Osteoblast (primary cell): ENCODE results near the gene AP1G2. TPM values are rescaled to one million over a fixed set of nuclear protein-coding genes. Genes with fewer than 3 reads are reported as not detected.
A peak's percentile ranks its signal among the peaks of the same experiment; 100 is the strongest.

Source experiments
- DNase-seq: peaks from one replicate; pipeline ENCODE4 v3.0.0; 2011; ENCODE audit warnings: low spot score, mixed read lengths; ENCODE audit not compliant: insufficient read length; ENCODE audit errors: missing footprints
- H2AFZ ChIP-seq: 2 replicates; pipeline ENCODE4 v1.6.0; 2011; ENCODE audit warnings: mild to moderate bottlenecking, low read length
- H3K27ac ChIP-seq: 2 replicates; pipeline ENCODE4 v1.5.1; 2011; ENCODE audit warnings: mild to moderate bottlenecking, low read depth, low read length, moderate library complexity
- H3K27me3 ChIP-seq: 2 replicates; pipeline ENCODE4 v1.6.0; 2012; ENCODE audit warnings: mild to moderate bottlenecking, control low read depth, inconsistent platforms, low read length, moderate library complexity; ENCODE audit not compliant: insufficient read depth
- H3K36me3 ChIP-seq: 2 replicates; pipeline ENCODE4 v1.5.1; 2011; ENCODE audit warnings: mild to moderate bottlenecking, low read length, control low read depth, moderate library complexity; ENCODE audit not compliant: insufficient read depth
- H3K4me1 ChIP-seq: 2 replicates; pipeline ENCODE4 v1.5.1; 2011; ENCODE audit warnings: mild to moderate bottlenecking, low read length, control low read depth, moderate library complexity; ENCODE audit not compliant: insufficient read depth
- H3K4me2 ChIP-seq: 2 replicates; pipeline ENCODE4 v1.6.0; 2011; ENCODE audit warnings: mild to moderate bottlenecking, low read length; ENCODE audit not compliant: insufficient read depth
- H3K4me3 ChIP-seq: fragments of 200-600 bp; sonication (generic); 3 replicates; pipeline ENCODE4 v1.5.1; 2012; ENCODE audit warnings: mild to moderate bottlenecking, low read length, inconsistent platforms; ENCODE audit not compliant: insufficient read depth
- H3K79me2 ChIP-seq: 2 replicates; pipeline ENCODE4 v1.6.0; 2012; ENCODE audit warnings: mild to moderate bottlenecking, low read length, control low read depth, inconsistent platforms; ENCODE audit not compliant: insufficient read depth
- H3K9me3 ChIP-seq: 2 replicates; pipeline ENCODE4 v1.5.1; 2011; ENCODE audit warnings: low read depth, low read length, control low read depth
- H4K20me1 ChIP-seq: 2 replicates; pipeline ENCODE4 v1.6.0; 2012; ENCODE audit warnings: mild to moderate bottlenecking, low read length, control low read depth; ENCODE audit not compliant: insufficient read depth
- total RNA-seq: library from RNA; depleted of rRNA; stranded (reverse); fragments of >200 nt; gene quantifications from 2 replicates; pipeline ENCODE4 v1.2.3, GENCODE V29; 2012
- TF ChIP-seq, protein P1 (sequence below): IDR thresholded peaks from 2 replicates; pipeline ENCODE4 v1.5.1; 2011; ENCODE audit warnings: mild to moderate bottlenecking, low read depth, low read length, moderate library complexity; ENCODE audit errors: extremely low read depth

AP1G2 gene
- total RNA-seq, 1 donor: 10.9 TPM

DNA sequence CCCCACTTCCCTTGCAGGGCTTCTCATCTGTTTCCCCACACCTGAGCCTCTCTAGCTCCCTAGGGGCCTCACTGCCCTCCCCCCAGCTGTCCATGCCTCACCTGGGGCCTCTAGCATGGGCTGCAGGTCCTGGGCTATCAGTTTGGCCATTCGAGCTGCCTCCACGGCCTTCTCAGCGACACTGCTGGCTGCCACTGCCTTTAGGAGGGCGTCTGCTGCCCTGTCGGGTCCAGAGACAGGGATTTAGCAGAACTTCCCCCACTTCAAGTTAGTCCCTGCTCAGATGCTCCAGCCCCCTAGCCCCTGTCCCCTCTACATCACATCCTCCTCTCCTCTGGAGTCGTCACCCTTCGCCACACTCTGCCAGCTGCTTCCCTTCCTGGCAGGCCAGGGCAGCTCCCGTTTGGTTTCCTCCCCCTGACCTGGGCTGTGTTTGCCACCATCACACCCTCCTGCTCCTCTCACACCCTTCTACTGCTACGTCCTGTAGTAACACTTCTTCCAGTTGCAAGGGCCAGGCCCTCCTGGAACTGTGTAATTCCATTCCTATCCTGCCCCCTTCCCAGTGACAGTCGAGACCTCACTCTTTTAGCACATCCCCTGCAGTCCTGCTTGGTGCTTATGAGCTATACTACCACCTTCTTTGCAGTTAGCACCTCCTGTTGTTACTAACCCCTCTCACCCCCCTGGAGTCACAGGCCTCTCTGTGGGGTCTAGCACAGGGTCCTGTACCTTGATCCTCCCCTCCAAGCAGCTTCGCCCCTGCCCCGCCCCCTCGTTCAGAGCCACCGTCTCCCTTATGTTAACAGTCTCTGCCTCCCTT is 4.3 kb upstream of the AP1G2 start:
- DNase-seq: peak; percentile 69
- Histone ChIP-seq H2AFZ (no peak overlapping the region), H4K20me1 (no peaks in the 10 kb centered on the region), H3K27ac (no peak overlapping the region), H3K27me3 (peaks cover 49% of the 10 kb centered on the region), H3K4me3 (no peak overlapping the region), H3K4me1 (peaks cover 7% of the 10 kb centered on the region), H3K36me3 (no peaks in the 10 kb centered on the region), H3K9me3 (no peaks in the 10 kb centered on the region), H3K79me2 (no peaks in the 10 kb centered on the region), H3K4me2 (no peak overlapping the region)
- TF ChIP-seq, protein P1, sequence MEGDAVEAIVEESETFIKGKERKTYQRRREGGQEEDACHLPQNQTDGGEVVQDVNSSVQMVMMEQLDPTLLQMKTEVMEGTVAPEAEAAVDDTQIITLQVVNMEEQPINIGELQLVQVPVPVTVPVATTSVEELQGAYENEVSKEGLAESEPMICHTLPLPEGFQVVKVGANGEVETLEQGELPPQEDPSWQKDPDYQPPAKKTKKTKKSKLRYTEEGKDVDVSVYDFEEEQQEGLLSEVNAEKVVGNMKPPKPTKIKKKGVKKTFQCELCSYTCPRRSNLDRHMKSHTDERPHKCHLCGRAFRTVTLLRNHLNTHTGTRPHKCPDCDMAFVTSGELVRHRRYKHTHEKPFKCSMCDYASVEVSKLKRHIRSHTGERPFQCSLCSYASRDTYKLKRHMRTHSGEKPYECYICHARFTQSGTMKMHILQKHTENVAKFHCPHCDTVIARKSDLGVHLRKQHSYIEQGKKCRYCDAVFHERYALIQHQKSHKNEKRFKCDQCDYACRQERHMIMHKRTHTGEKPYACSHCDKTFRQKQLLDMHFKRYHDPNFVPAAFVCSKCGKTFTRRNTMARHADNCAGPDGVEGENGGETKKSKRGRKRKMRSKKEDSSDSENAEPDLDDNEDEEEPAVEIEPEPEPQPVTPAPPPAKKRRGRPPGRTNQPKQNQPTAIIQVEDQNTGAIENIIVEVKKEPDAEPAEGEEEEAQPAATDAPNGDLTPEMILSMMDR: no peak

DNA sequence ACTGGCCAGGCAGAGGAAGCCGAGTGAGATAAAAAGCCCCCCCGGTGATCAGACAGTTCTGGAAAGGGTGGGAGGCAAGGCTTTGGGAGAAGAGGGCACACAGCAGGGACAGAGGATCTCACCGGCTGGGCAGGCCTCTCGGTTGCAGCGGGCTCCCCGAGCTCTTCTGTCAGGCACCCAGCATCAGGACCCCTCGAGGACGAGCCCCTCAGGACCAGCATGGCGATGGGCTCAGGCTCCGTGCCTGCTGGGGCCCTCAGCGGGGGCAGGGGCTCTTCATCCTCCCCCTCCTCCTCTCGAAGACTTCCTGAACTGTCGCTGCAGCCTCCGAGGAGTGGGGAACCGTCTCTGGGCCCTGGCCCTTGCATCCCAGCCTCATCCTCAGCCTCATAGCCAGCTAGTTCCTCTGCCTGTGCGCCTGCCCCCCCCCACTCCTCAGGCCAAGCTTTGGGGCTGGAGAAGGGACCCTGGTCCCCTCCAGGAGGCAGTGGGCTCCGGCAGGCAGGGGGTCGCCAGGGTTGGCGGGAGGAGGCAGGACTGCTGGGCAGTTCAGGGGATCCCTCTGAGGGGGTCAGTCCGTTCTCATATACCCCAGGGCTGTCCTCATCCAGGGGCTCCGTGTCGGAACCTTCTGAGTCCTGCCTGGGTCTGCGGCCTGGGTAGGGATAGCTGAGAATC is 3.4 kb upstream of the AP1G2 start:
- TF ChIP-seq, protein P1: no peak

DNA sequence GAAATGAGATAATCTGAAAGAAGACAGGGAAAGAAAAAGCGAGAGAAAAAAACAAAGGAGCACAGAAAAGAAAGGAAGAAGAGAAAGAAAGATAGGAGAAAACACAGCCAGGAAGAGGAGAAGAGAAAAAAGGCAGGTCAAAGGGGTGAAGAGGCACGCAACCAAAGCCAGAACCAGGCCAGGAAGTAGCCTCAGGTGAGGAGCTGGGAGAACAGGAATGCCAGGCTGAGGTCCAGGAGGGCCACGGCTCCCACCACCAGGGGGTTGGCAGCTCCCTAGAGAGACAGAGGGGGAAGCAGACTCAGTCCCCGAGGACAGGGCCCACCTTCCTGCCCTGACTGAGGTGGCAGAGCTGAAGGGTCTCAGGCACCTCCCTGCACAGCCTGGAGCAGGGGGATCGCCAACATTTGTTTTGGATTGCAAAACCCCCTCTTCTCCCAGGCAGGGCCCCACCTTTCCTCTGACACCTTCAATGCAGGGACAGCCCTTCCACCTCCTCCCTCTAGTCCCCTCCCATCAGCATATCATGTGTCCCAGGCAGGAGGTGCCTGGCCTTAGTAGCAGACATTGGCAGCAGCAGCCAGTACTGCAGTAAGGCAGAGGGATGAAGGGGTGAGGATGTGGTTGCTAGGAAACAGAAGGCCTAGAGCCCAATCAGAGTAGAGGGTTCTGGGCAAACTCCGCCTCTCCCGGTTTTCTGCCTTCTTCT is 2.0 kb upstream of the AP1G2 start:
- peaks cover 27% of the 10 kb centered on the region for H3K27me3 ChIP-seq
- peaks cover 12% of the 10 kb centered on the region for H3K4me1 ChIP-seq
- DNase-seq: peak; percentile 85
- no peaks in the 10 kb centered on the region for H3K79me2 ChIP-seq
- no peak overlapping the region for H3K27ac ChIP-seq
- no peak overlapping the region for H2AFZ ChIP-seq
- H3K4me2 ChIP-seq: no peak overlapping the region
- no peaks in the 10 kb centered on the region for H3K9me3 ChIP-seq
- no peaks in the 10 kb centered on the region for H4K20me1 ChIP-seq
- TF ChIP-seq, protein P1: no peak
- H3K4me3 ChIP-seq: no peak overlapping the region
- no peaks in the 10 kb centered on the region for H3K36me3 ChIP-seq

More for the DNA sequence above, 3.4 kb upstream of the AP1G2 start:
- no peaks in the 10 kb centered on the region for H3K9me3 ChIP-seq
- H3K27me3 ChIP-seq: peaks cover 40% of the 10 kb centered on the region
- H3K4me3 ChIP-seq: no peak overlapping the region
- peak; percentile 80 for DNase-seq
- no peak overlapping the region for H3K4me2 ChIP-seq
- H3K36me3 ChIP-seq: no peaks in the 10 kb centered on the region
- peaks cover 12% of the 10 kb centered on the region for H3K4me1 ChIP-seq
- no peaks in the 10 kb centered on the region for H3K79me2 ChIP-seq
- no peak overlapping the region for H3K27ac ChIP-seq
- H4K20me1 ChIP-seq: no peaks in the 10 kb centered on the region
- H2AFZ ChIP-seq: no peak overlapping the region
